Activated CD4-positive, alpha-beta T cell treated with anti-CD3 and anti-CD28 coated beads, Interleukin-2, amount 10 ng/mL, durations not matched to agents 24 days and 14 days (primary cell): ENCODE measurements around the gene ADAT3. TPM values are rescaled to one million over a fixed set of nuclear protein-coding genes. Genes with fewer than 3 reads are reported as not detected.

Experiments
- DNase-seq: peaks from one replicate; pipeline ENCODE4 v3.0.0; 2022
- H3K27ac Mint-ChIP-seq: one replicate; pipeline ENCODE4 v1.8.0; 2022; ENCODE audit warnings: mild to moderate bottlenecking, mixed read lengths
- H3K27me3 Mint-ChIP-seq: one replicate; pipeline ENCODE4 v1.8.0; 2022; ENCODE audit warnings: mixed read lengths
- H3K36me3 Mint-ChIP-seq: one replicate; pipeline ENCODE4 v1.8.0; 2022; ENCODE audit warnings: low read depth, mild to moderate bottlenecking, mixed read lengths
- H3K4me1 Mint-ChIP-seq: one replicate; pipeline ENCODE4 v1.8.0; 2021; ENCODE audit warnings: mixed read lengths
- H3K4me3 Mint-ChIP-seq: one replicate; pipeline ENCODE4 v1.8.0; 2022; ENCODE audit warnings: mild to moderate bottlenecking, moderate library complexity, mixed read lengths
- H3K9me3 Mint-ChIP-seq: one replicate; pipeline ENCODE4 v1.8.0; 2021; ENCODE audit warnings: mixed read lengths
- intact Hi-C: fragments of 100-400 bp; cut with micrococcal nuclease; formaldehyde crosslinking; loops from one replicate; pipeline ENCODE4 v1.15.1; 2023
- total RNA-seq: library from RNA; stranded (reverse); gene quantifications from 2 replicates; pipeline ENCODE4 v1.2.3, GENCODE V29; 2022

ADAT3 gene
- total RNA-seq, 1 donor from 2014 or later = 10.6 TPM

- Mint-ChIP-seq H3K36me3 (peaks cover 8% of the 10 kb centered on the region), H3K9me3 (no peaks in the 10 kb centered on the region), H3K27me3 (no peaks in the 10 kb centered on the region), H3K27ac (no peak overlapping the region), H3K4me3 (no peak overlapping the region), H3K4me1 (peaks cover 4% of the 10 kb centered on the region)
- intact Hi-C loops = no loop called here
- no peak for DNase-seq
Observed at GRCh38 chr19:1961000-1961883, 56.0 kb downstream of the ADAT3 start.

- Mint-ChIP-seq H3K9me3 (no peaks in the 10 kb centered on the region), H3K36me3 (peaks cover 8% of the 10 kb centered on the region), H3K27me3 (no peaks in the 10 kb centered on the region), H3K4me3 (no peak overlapping the region), H3K4me1 (peaks cover 8% of the 10 kb centered on the region), H3K27ac (no peak overlapping the region)
- DNase-seq = no peak
- intact Hi-C loops = no loop called here
Observed at GRCh38 chr19:1962674-1963073, 57.5 kb downstream of the ADAT3 start.

Other genes starting within 250 kb of the ADAT3 start
- gene ONECUT3, start 151.9 kb upstream of the ADAT3 start, total RNA-seq = not detected in 2 replicates
- gene ATP8B3, start 93.1 kb upstream of the ADAT3 start, total RNA-seq = 3.6 and 4.2 TPM in 2 replicates
- gene REXO1, start 56.9 kb upstream of the ADAT3 start, total RNA-seq = 56.3 and 61.4 TPM in 2 replicates
- gene KLF16, start 41.8 kb upstream of the ADAT3 start, total RNA-seq = 37.0 and 38.1 TPM in 2 replicates
- gene ABHD17A, start 19.9 kb upstream of the ADAT3 start, total RNA-seq = 104 and 107 TPM in 2 replicates
- 39.2 and 42.4 TPM in 2 replicates for gene SCAMP4, start within 50 bp of the ADAT3 start, total RNA-seq
- 91.7 and 92.8 TPM in 2 replicates for gene CSNK1G2, start 35.8 kb downstream of the ADAT3 start, total RNA-seq
- gene BTBD2, start 110.3 kb downstream of the ADAT3 start, total RNA-seq = 25.8 and 30.2 TPM in 2 replicates
- gene MKNK2, start 145.8 kb downstream of the ADAT3 start, total RNA-seq = 159 and 169 TPM in 2 replicates
- 184 and 185 TPM in 2 replicates for gene MOB3A, start 190.9 kb downstream of the ADAT3 start, total RNA-seq
- gene IZUMO4, start 191.5 kb downstream of the ADAT3 start, total RNA-seq = 9.5 and 10.0 TPM in 2 replicates
- 104 and 113 TPM in 2 replicates for gene AP3D1, start 246.2 kb downstream of the ADAT3 start, total RNA-seq